Measurements from ENCODE around the gene ABCB6. TPM values are rescaled to one million over a fixed set of nuclear protein-coding genes. Genes with fewer than 3 reads are reported as not detected.

Gene ABCB6
- total RNA-seq (10 to 100 TPM in 2 of 5 experiments, 1 to 10 TPM in 3; 4.1 to 30.2 (median 8.3) TPM), polyA plus RNA-seq (1 to 10 TPM in 1 of 2 donors, under 1 TPM in 1; 0.66 to 3.2 TPM), total RNA-seq (2.2 reads per million, percentile 10 among the genes with 10 or more reads in this experiment)

DNA sequence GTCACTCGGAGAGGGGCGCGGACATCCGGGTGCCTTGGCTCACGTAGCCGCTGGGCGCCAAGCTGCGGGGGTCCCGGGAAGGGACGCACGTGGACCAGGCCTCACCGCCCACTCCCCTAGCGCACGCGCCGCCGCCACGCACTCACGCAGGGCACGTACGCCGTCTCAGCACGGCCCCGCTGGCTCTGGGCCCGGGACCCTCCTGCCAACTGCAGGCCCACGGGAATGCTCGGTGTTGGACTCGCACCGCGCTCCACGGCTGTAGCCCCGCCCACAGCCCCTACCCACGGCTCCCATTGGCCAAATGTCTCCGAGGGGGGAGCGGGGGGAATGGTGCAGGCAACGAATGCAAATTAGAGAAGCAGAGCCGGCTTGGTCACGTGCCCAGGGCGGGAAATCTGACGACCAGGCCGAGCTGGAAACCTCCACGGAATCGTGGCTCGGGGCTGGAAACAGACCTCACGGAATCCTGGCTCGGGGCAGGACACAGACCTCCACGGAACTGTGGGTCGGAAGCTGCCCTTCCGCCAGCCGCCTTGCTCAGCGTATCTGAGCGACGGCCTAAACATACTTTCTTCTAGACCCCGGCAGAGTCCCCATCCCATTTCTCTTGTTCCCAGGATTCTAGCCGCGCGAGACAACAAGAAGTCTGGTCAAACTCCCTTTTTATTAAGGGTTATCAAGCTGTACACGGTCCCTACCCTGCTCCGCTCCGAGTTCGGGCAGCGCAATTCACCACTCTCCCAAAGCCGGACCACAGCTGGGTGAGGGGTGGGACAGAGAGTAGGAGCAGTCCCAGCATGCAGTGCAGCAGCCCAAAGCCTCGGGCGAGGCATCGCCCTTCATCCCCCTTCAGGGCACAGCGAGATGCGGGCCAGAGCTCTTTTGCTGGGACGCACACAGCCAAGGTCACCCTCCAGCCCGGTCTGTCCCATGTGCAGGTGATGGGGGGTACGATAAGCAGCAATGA is at the start of gene ABCB6:
Gene ABCB6, minus strand, starts transcription at position 227 of the 970 bp plus-strand sequence. CDS start 285 bp downstream, outside the sequence.
- Mint-ChIP-seq H3K27me3 (no peaks in the 10 kb centered on the region), H3K9me3 (no peaks in the 10 kb centered on the region), H3K27ac (peak within 1 kb of the TSS; percentile 61 to 86 (median 79)), H3K4me1 (peaks cover 0 to 29% (median 24%) of the 10 kb centered on the region in 7 donors), H3K4me3 (peak within 1 kb of the TSS; percentile 78 to 89 (median 82)), H3K36me3 (peaks cover 9 to 25% (median 11%) of the 10 kb centered on the region in 5 donors)
- Histone ChIP-seq H3K9me3 (ENCODE audit: control insufficient read depth in 2 of 3, low read length in 3 of 3) (no peaks in the 10 kb centered on the region), H3K4me3 (ENCODE audit: low read length) (peak within 1 kb of the TSS; percentile 60), H3K36me3 (ENCODE audit: control insufficient read depth in 2 of 3, insufficient read depth in 3 of 3, low read length in 3 of 3) (peaks cover 13 to 55% (median 23%) of the 10 kb centered on the region in 3 experiments), H3K27me3 (ENCODE audit: control insufficient read depth in 2 of 2, insufficient read depth in 2 of 2, low read length in 2 of 2) (no peaks in the 10 kb centered on the region), H3K27ac (ENCODE audit: low read depth, low read length) (peak within 1 kb of the TSS; percentile 65), H3K4me1 (ENCODE audit: control insufficient read depth in 2 of 2, insufficient read depth in 2 of 2, low read length in 2 of 2) (peaks cover 13 to 14% of the 10 kb centered on the region in 2 donors)
- ChIA-PET CTCF (interaction anchor here (1.3 kb wide), 1 partner anchor 60 kb away, joined by 4 read pairs; no protein-coding TSS in a partner anchor), POLR2A (interaction anchor here (0.7 to 5.0 kb wide), 18 partner anchors 7 to 169 kb away, joined by 3 to 49 read pairs (median 6); partner anchors contain the start of genes ANKZF1, ATG9A, CNPPD1 and DNAJB2)
- ATAC-seq (peak; percentile 92), DNase-seq (peak; percentile 72 to 90 (median 85))
- intact Hi-C loops (cut with micrococcal nuclease): loop anchor here (1.0 to 2.0 kb wide), 9 partner anchors 10 to 76 kb away; partner anchors contain the start of genes ANKZF1 (in 2 of the 2), ATG9A (in 2 of the 2), DNAJB2 (in 2 of the 2) and NHEJ1 (in 2 of the 2)

DNA sequence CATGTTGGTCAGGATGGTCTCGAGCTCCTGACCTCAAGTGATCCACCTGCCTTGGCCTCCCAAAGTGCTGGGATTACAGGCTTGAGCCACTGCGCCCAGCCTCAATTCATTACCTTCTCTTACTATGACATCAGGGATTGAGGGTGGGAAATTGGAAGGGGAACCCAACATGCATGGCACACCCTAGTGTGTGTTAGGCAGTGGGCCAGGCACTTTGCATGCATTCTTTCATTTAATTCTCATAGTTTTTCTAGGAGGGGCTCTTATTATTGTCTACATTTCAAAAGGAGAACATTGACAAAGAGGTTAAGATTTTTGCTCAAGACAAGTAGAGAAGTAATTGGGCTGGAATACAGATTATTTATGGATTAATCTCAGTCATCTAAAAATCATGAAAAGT is 49.5 kb upstream of the ABCB6 start:
- no peak overlapping the region for H3K27ac Mint-ChIP-seq
- intact Hi-C loops (cut with micrococcal nuclease): no loop called here

DNA sequence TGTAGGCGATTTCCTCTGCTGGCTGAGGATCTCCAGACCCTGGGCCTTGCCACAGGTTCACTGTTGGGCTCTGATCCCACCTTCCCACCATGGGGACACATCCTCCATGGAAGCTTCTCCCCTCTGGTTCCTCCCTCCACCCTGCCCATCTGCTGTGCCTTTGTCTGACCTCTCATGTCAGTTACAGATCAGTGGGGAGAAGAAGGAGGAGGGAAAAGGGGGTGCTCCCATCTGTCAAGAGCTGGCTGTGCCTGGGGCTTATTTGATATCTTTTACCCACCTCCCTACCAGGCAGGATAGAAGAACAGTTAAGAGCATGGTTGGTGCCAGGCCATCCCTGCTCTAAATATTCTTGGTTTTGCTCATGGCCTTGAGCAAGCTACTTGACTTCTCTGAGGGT is 48.1 kb upstream of the ABCB6 start:
- DNase-seq: no peak
- no peaks in the 10 kb centered on the region for H3K36me3 Mint-ChIP-seq
- POLR2A ChIA-PET: interaction anchor here (1.8 kb wide), 1 partner anchor 12 kb away, joined by 6 read pairs; no protein-coding TSS in a partner anchor
- H3K27ac Mint-ChIP-seq: peak overlapping the region in 1 of 9 donors; percentile 8
- intact Hi-C loops (cut with micrococcal nuclease): no loop called here
- CTCF ChIA-PET: no interaction called here
- H3K27me3 ChIP-seq (ENCODE audit: control insufficient read depth in 2 of 2, insufficient read depth in 2 of 2, low read length in 2 of 2): no peaks in the 10 kb centered on the region
- no peak overlapping the region for H3K4me3 Mint-ChIP-seq
- H3K4me3 ChIP-seq (ENCODE audit: low read length): no peak overlapping the region
- no peaks in the 10 kb centered on the region for H3K36me3 ChIP-seq (ENCODE audit: control insufficient read depth in 2 of 3, insufficient read depth in 3 of 3, low read length in 3 of 3)
- no peak overlapping the region for H3K27ac ChIP-seq (ENCODE audit: low read depth, low read length)
- H3K9me3 Mint-ChIP-seq: no peaks in the 10 kb centered on the region
- no peak for ATAC-seq
- no peaks in the 10 kb centered on the region for H3K4me1 ChIP-seq (ENCODE audit: control insufficient read depth in 2 of 2, insufficient read depth in 2 of 2, low read length in 2 of 2)
- peaks cover 0 to 9% (median 0%) of the 10 kb centered on the region in 5 donors for H3K27me3 Mint-ChIP-seq
- H3K4me1 Mint-ChIP-seq: peaks cover 0 to 3% (median 0%) of the 10 kb centered on the region in 7 donors
- no peaks in the 10 kb centered on the region for H3K9me3 ChIP-seq (ENCODE audit: control insufficient read depth in 2 of 3, low read length in 3 of 3)

More for the DNA sequence above, 49.5 kb upstream of the ABCB6 start:
- Histone ChIP-seq H3K4me3 (ENCODE audit: low read length) (no peak overlapping the region), H3K27ac (ENCODE audit: low read depth, low read length) (no peak overlapping the region), H3K4me1 (ENCODE audit: control insufficient read depth in 2 of 2, insufficient read depth in 2 of 2, low read length in 2 of 2) (no peaks in the 10 kb centered on the region), H3K9me3 (ENCODE audit: control insufficient read depth in 2 of 3, low read length in 3 of 3) (no peaks in the 10 kb centered on the region), H3K27me3 (ENCODE audit: control insufficient read depth in 2 of 2, insufficient read depth in 2 of 2, low read length in 2 of 2) (no peaks in the 10 kb centered on the region), H3K36me3 (ENCODE audit: control insufficient read depth in 2 of 3, insufficient read depth in 3 of 3, low read length in 3 of 3) (no peaks in the 10 kb centered on the region)
- Mint-ChIP-seq H3K4me1 (no peaks in the 10 kb centered on the region), H3K36me3 (no peaks in the 10 kb centered on the region), H3K27me3 (peaks cover 0 to 9% (median 0%) of the 10 kb centered on the region in 5 donors), H3K9me3 (no peaks in the 10 kb centered on the region), H3K4me3 (no peak overlapping the region)
- ChIA-PET CTCF (no interaction called here), POLR2A (no interaction called here)
- DNase-seq (no peak), ATAC-seq (no peak)

DNA sequence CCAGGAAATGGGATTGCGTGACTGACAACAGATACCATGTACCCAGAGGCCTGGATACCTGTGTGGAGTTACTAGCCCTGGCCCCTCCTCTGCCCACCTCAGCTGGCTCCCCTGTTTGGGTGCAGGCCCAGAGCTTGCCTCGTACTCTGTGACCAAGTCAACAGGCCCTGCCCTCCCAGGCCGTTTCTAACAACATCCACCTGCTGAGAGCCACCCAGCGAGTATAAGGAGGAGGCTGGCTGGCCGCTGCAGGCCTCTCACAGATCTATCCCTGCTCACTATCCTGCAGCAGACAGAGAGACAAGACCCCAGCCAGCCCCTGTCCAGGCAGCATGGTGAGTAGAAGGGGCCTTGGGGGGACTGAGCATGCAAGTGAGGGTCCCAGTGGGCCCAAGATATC is 47.5 kb upstream of the ABCB6 start:
- no peak overlapping the region for H3K4me3 ChIP-seq (ENCODE audit: low read length)
- no peak for DNase-seq
- Mint-ChIP-seq H3K36me3 (no peaks in the 10 kb centered on the region), H3K4me3 (no peak overlapping the region), H3K4me1 (peaks cover 0 to 3% (median 0%) of the 10 kb centered on the region in 7 donors), H3K9me3 (no peaks in the 10 kb centered on the region), H3K27me3 (peaks cover 0 to 13% (median 0%) of the 10 kb centered on the region in 5 donors), H3K27ac (no peak overlapping the region)
- CTCF ChIA-PET: no interaction called here
- no peak for ATAC-seq
- no peaks in the 10 kb centered on the region for H3K9me3 ChIP-seq (ENCODE audit: control insufficient read depth in 2 of 3, low read length in 3 of 3)
- POLR2A ChIA-PET: interaction anchor here (1.0 to 1.8 kb wide), 3 partner anchors 12 to 39 kb away, joined by 4 to 6 read pairs (median 5); no protein-coding TSS in a partner anchor
- H3K27ac ChIP-seq (ENCODE audit: low read depth, low read length): no peak overlapping the region
- intact Hi-C loops (cut with micrococcal nuclease): no loop called here
- no peaks in the 10 kb centered on the region for H3K4me1 ChIP-seq (ENCODE audit: control insufficient read depth in 2 of 2, insufficient read depth in 2 of 2, low read length in 2 of 2)
- no peaks in the 10 kb centered on the region for H3K36me3 ChIP-seq (ENCODE audit: control insufficient read depth in 2 of 3, insufficient read depth in 3 of 3, low read length in 3 of 3)
- no peaks in the 10 kb centered on the region for H3K27me3 ChIP-seq (ENCODE audit: control insufficient read depth in 2 of 2, insufficient read depth in 2 of 2, low read length in 2 of 2)

DNA sequence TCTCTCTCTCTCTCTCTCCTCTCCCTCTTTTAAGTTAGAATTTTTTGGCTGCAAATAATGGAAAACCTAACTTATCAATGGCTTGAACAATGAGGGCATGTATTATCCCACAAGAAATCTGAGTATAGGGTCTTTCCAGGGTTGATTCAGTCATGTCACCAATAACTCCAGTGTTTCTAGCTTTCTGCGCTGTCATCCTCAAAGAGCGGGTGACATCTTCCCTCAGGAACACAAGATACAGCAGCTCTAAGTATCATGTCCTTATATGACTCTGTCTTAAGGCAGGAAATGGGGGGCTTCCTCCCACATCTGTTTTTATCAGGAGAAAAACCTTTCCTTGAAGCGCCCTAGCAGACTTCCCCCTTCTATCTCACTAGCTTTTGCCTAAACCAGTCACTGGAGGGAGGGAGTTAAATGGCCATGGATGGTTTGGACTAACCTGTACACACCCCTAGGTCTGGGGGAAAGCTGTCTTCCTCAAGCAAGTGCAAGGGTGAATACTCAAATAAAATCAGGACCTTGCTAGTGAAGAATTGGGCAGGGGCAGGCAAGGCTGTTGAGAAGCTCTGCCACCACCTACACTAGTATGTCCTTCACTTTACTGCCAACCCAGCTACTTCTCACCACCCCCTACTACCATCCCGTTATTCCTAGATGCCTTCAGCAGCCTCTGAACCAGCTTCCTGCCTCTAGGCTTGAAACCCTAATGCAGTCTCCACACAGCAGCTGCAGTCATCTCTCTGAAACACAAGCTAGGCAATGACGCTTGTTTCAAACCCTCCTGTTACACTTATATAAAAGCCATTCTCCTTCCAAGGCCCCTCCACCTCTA is 42.5 kb upstream of the ABCB6 start:
- DNase-seq (no peak), ATAC-seq (no peak)
- POLR2A ChIA-PET: interaction anchor here (0.9 to 1.9 kb wide), 5 partner anchors 8 to 86 kb away, joined by 3 to 12 read pairs (median 5); partner anchors contain the start of genes DNAJB2 and TUBA4B
- no peak overlapping the region for H3K4me3 Mint-ChIP-seq
- H3K9me3 ChIP-seq (ENCODE audit: control insufficient read depth in 2 of 3, low read length in 3 of 3): no peaks in the 10 kb centered on the region
- CTCF ChIA-PET: interaction anchor here (0.6 to 1.5 kb wide), 6 partner anchors 15 to 1199 kb away, joined by 3 to 4 read pairs (median 3); no protein-coding TSS in a partner anchor
- no peaks in the 10 kb centered on the region for H3K36me3 ChIP-seq (ENCODE audit: control insufficient read depth in 2 of 3, insufficient read depth in 3 of 3, low read length in 3 of 3)
- intact Hi-C loops (cut with micrococcal nuclease): no loop called here
- no peak overlapping the region for H3K27ac Mint-ChIP-seq
- H3K4me1 ChIP-seq (ENCODE audit: control insufficient read depth in 2 of 2, insufficient read depth in 2 of 2, low read length in 2 of 2): no peaks in the 10 kb centered on the region
- H3K4me1 Mint-ChIP-seq: peaks cover 0 to 4% (median 2%) of the 10 kb centered on the region in 7 donors
- H3K36me3 Mint-ChIP-seq: no peaks in the 10 kb centered on the region
- no peaks in the 10 kb centered on the region for H3K27me3 ChIP-seq (ENCODE audit: control insufficient read depth in 2 of 2, insufficient read depth in 2 of 2, low read length in 2 of 2)
- H3K4me3 ChIP-seq (ENCODE audit: low read length): no peak overlapping the region
- H3K27me3 Mint-ChIP-seq: peaks cover 0 to 25% (median 0%) of the 10 kb centered on the region in 5 donors
- no peak overlapping the region for H3K27ac ChIP-seq (ENCODE audit: low read depth, low read length)
- H3K9me3 Mint-ChIP-seq: no peaks in the 10 kb centered on the region
